Measurements from ENCODE around the gene EVA1B.

Gene EVA1B, protein sequence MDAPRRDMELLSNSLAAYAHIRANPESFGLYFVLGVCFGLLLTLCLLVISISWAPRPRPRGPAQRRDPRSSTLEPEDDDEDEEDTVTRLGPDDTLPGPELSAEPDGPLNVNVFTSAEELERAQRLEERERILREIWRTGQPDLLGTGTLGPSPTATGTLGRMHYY

DNA sequence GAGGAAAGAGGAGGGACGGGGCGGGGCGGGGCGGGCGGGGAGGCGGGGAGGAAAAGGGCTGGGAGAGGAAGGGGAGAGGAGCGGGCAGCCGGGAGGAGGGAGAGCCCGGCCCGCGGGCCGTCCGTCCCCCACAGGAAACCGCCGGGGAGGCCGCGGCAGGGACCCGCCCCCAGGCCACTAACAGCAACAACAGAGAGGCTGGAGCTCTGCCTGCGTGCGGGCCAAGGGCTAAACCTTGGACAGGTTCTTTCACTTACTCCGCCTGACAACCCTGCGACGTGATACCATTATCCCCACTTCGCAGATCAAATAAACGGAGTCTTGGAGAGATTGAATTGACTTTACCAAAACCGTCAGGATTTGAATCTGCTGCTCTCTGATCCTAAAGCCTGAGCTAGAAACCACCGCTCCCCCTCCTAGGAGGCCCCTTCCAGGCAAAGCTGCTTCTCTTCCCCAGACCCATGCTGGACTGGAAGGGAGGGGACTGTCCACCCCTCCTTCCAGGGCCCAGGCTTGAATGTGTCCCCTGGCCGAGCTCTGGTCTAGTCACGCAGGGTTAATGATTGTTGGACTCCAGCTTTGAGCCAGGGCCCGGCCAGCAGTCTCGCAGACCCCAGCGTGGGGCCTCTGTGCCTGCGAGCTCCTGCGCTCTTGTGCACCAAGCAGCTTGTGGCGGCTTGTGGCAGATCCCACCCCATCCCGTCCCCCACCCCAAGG lies at the start of gene EVA1B:
Gene EVA1B, minus strand, starts transcription at position 10 of the 717 bp plus-strand sequence. CDS start 608 bp downstream, outside the sequence.
- peak; percentile 82 for DNase-seq (ENCODE audit: low read depth)

DNA sequence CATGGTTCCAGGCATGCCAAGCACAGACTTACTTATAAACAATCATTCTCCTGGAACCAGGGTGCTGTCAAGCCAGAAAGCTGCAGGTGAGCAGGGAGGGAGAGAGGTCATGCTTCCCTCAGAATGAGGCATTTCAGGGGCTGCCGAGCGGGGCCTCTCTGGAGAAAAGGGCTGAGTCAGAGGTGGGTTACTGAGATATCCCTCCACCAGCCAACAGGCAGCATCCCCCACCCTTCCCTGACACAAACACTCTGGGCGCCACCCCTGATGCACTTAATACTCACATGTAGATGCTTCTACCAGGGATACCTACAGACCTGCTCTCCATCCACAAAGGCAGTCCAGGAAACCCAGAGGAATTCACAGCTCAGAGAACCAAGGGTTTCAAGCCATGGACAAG lies 49.2 kb upstream of the EVA1B start:
- no peak for DNase-seq (ENCODE audit: low read depth)

GRCh38 chr1:36369061-36369861 lies 45.8 kb upstream of the EVA1B start:
- peak; percentile 51 for DNase-seq (ENCODE audit: low read depth)

GRCh38 chr1:36367798-36368197 lies 44.4 kb upstream of the EVA1B start:
- DNase-seq (ENCODE audit: low read depth) = no peak

GRCh38 chr1:36367066-36367465 lies 43.6 kb upstream of the EVA1B start:
- no peak for DNase-seq (ENCODE audit: low read depth)

DNA sequence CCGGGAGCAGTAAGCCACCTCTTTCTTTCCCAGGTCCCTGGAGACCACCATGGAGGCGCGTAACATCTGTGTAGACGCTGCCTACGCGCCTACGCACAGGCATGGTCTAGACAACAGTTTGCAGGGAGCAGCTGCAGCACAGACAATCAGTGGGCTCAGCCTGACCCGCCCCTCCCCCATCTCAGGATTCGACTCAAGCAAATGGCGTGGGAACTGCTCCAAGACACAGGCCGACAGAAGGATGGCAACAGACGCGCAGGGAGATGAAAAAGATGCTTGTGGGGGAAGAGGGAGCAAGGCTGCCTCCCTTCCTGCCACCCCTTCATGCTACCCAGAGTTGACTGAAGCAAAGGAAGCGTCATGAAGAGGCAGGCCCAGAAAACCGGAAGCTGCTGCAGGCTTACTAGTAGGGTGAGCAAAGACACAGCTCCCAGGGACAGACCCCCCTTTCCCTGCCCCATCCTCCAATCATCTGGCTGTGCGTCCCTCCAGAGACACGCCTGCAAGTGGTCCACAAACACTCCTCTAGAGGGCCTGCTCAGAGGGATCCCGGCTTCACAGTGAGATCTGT lies 42.7 kb upstream of the EVA1B start:
- DNase-seq (ENCODE audit: low read depth) = no peak

DNA sequence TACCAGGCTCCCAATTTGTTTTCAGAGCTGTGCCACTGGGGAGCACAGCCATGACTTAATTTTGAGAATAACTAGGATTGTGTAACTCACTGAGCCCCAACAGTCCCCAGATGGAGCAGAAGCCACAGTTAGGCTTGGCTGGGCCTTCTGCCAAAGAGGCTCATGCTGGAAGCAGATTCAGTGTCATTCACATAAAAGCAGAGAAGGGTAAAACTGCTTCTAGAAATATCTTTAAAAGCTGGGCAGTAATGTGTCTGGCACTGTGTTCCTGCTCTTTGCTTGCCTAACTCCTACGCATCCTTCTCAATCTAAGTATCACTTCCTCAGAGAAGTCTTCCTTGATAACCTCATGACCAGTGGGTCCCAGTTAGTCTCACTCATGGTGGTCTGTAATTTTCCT lies 41.9 kb upstream of the EVA1B start:
- DNase-seq (ENCODE audit: low read depth) = peak; percentile 81

GRCh38 chr1:36359911-36360550 lies 36.6 kb upstream of the EVA1B start:
- no peak for DNase-seq (ENCODE audit: low read depth)

GRCh38 chr1:36359383-36359782 lies 35.9 kb upstream of the EVA1B start:
- no peak for DNase-seq (ENCODE audit: low read depth)

- no peak for DNase-seq (ENCODE audit: low read depth)
Observed at GRCh38 chr1:36358514-36359084, 35.2 kb upstream of the EVA1B start.

GRCh38 chr1:36355811-36356210 lies 32.4 kb upstream of the EVA1B start:
- DNase-seq (ENCODE audit: low read depth) = no peak

DNA sequence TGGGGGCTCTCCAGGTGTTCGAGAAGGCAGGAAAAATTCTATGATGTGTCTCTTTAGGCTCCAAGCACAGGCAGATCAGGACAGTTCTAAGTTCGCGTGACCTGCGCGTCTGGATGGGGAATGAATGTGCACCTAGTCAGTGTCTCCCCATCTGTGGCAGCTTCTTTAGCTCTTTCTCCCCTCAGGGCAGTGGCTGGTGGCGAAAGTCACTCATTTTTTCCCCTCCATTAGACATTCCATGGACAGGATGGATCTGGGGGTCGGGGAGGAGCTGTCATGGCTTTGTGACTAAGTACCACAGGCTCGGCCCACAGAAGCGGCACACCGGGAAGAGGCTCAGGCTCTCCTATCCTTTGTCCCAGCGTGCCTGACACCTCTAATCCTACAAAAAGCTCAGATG lies 31.0 kb upstream of the EVA1B start:
- DNase-seq (ENCODE audit: low read depth) = no peak

- DNase-seq (ENCODE audit: low read depth) = no peak
Observed at GRCh38 chr1:36352910-36353878, 29.7 kb upstream of the EVA1B start.

GRCh38 chr1:36352125-36352909 lies 28.9 kb upstream of the EVA1B start:
- DNase-seq (ENCODE audit: low read depth) = no peak

- peak; percentile 84 for DNase-seq (ENCODE audit: low read depth)
Observed at GRCh38 chr1:36351227-36351977, 28.0 kb upstream of the EVA1B start.

- peak; percentile 84 for DNase-seq (ENCODE audit: low read depth)
Observed at GRCh38 chr1:36350659-36351226, 27.3 kb upstream of the EVA1B start.

- DNase-seq (ENCODE audit: low read depth) = peak; percentile 55
Observed at GRCh38 chr1:36349839-36350238, 26.4 kb upstream of the EVA1B start.

DNA sequence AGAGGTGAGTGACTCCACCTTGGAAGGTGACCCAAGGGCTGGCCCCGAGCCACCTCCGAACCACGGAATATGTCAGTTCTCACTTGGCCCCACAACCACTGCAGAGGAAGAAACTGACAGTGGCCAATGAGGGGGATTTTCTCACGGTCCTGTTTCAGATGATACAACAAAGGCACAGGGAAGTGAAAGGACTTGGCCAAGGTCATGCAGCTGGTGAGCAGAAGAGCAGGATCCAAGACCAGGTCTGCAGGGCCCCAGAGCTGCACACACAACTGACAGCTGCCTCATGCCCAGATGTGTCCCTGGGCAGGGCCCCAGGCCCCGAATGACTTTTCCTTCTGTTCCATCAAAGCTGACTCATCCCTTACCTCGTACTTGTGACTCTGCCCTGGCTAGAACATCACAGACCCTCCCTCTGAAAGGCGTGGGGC lies 25.8 kb upstream of the EVA1B start:
- no peak for DNase-seq (ENCODE audit: low read depth)
